PFSK-1 (cell line): ENCODE data around the gene EPB42.

Experiments
- FOXP2 ChIP-seq: optimal IDR thresholded peaks from 2 replicates; pipeline ENCODE3; 2011; ENCODE audit warnings: borderline replicate concordance, control low read depth, inconsistent platforms; ENCODE audit not compliant: insufficient read depth; ENCODE audit errors: extremely low read length, extremely low read depth
- POLR2AphosphoS5 ChIP-seq: IDR thresholded peaks from 2 replicates; pipeline ENCODE4 v1.6.1; 2012; ENCODE audit warnings: low read depth, mild to moderate bottlenecking, control low read depth, low read length, moderate library complexity
- SIN3A ChIP-seq: IDR thresholded peaks from 2 replicates; pipeline ENCODE4 v1.6.1; 2012; ENCODE audit warnings: mild to moderate bottlenecking, low read length, moderate library complexity, borderline replicate concordance; ENCODE audit not compliant: insufficient read depth
- TAF1 ChIP-seq: IDR thresholded peaks from 2 replicates; pipeline ENCODE4 v1.6.1; 2012; ENCODE audit warnings: low read length, control low read depth, borderline replicate concordance; ENCODE audit not compliant: insufficient read depth
- TF ChIP-seq, protein P1 (sequence below), 2 experiments: IDR thresholded peaks; 2 replicates each; pipeline versions ENCODE4 v1.6.1 to v1.8.0; 2011 to 2012; ENCODE audit warnings: low read depth in 2 of 2, low read length in 2 of 2, control low read depth in 1 of 2, inconsistent platforms in 1 of 2, mild to moderate bottlenecking in 1 of 2, moderate library complexity in 1 of 2; ENCODE audit not compliant: insufficient read depth in 1 of 2

The EPB42 gene

DNA sequence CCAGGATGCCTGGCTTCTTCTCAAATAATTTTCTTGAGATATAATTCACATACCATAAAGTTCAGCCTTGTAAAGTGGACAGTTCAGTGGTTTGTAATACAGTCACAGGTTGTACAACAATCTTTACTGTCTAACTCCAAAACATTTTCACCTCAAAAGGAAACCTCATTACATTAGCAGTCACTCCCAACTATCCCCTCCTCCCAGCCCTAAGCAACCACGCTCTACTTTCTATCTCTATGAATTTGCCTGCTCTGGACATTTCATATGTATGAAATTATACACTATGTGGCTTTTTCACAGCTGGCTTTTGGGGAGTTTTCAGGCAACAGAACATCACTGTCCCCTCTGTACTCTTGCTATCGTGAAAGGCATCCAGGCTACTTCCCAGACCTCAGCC lies 28.4 kb upstream of the EPB42 start:
- TF ChIP-seq, protein P1, sequence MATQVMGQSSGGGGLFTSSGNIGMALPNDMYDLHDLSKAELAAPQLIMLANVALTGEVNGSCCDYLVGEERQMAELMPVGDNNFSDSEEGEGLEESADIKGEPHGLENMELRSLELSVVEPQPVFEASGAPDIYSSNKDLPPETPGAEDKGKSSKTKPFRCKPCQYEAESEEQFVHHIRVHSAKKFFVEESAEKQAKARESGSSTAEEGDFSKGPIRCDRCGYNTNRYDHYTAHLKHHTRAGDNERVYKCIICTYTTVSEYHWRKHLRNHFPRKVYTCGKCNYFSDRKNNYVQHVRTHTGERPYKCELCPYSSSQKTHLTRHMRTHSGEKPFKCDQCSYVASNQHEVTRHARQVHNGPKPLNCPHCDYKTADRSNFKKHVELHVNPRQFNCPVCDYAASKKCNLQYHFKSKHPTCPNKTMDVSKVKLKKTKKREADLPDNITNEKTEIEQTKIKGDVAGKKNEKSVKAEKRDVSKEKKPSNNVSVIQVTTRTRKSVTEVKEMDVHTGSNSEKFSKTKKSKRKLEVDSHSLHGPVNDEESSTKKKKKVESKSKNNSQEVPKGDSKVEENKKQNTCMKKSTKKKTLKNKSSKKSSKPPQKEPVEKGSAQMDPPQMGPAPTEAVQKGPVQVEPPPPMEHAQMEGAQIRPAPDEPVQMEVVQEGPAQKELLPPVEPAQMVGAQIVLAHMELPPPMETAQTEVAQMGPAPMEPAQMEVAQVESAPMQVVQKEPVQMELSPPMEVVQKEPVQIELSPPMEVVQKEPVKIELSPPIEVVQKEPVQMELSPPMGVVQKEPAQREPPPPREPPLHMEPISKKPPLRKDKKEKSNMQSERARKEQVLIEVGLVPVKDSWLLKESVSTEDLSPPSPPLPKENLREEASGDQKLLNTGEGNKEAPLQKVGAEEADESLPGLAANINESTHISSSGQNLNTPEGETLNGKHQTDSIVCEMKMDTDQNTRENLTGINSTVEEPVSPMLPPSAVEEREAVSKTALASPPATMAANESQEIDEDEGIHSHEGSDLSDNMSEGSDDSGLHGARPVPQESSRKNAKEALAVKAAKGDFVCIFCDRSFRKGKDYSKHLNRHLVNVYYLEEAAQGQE (IDR thresholded peaks at IDR 0.05; ENCODE audit: insufficient read depth in 1 of 2, low read depth in 2 of 2, low read length in 2 of 2): no peak
- TF ChIP-seq FOXP2 (no peak), TAF1 (no peak)

DNA sequence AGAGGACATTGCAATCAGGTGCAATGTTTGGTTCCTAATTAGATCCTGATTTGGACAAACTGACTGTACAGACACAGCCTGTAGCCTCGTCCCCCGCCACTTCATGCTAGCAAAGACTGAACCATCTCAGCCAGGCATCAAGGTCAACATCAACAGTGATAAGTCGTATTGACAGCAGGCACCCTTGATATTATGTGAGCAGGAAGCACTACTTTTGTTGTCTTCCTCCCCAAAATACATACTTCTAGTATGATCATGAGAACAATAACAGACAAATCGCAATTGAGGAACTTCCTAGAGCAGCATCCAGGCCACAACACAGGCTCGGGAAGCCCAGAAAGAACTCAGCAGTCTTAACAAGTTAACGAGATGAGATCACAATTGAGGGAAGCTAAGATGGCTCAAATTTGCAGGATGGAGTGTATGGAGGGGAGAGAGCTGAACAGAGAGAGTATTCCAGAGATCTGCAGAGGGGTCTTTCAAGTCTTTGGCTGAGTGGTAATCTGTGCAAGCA lies 25.5 kb upstream of the EPB42 start:
- TF ChIP-seq POLR2AphosphoS5 (no peak), SIN3A (no peak), FOXP2 (no peak), TAF1 (no peak)
- TF ChIP-seq, protein P1 (IDR thresholded peaks at IDR 0.05; ENCODE audit: insufficient read depth in 1 of 2, low read depth in 2 of 2, low read length in 2 of 2): no peak

DNA sequence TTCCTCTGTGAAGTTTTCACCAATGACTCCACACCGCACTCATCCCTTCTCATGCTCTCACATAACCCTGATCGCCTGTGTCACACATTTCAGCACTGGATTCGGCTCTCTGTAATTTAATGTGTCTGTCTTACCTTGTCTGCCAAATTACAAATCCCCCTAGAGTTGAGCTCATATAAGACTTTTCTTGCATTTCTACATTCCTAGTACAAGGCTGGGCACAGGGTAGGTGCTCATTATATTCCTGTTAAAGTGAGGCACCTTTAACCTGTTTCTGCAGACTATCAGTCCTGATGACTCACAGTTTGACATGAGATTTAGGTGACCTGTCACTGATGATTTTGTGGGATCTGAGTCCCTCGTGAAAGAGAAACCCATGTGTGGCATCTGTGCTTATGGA lies 23.3 kb upstream of the EPB42 start:
- TF ChIP-seq SIN3A (no peak), TAF1 (no peak), FOXP2 (no peak), POLR2AphosphoS5 (no peak)
- TF ChIP-seq, protein P1 (IDR thresholded peaks at IDR 0.05; ENCODE audit: insufficient read depth in 1 of 2, low read depth in 2 of 2, low read length in 2 of 2): no peak

DNA sequence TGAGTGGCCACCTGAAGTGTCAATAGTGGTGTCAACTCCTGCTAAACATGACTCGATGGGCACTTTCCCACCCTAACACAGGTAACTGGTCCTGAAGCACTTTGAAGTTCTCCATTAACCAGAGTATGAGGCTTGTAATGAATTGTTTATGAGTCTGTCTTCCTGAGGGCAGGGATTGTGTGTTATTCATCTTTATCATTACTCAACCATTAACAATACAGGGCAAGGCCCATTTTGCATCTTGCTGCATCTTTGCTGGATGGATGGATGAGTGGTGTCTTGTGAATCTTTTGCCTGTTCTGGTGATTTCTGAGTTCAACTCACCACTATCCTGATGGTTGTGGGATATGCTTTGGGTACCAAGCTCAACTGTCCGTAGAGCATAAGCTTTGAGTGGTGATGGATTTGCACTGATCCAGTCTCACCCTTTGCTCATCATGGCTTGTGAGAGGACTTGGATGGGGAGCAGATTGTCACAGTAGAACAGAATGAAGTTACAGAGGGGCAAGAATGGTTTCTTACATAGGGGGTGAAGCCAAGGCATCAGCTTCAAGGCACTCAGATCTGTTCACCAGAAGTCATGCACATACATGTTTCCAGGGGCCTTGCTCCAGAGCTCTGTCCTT lies 22.3 kb upstream of the EPB42 start:
- TF ChIP-seq SIN3A (no peak), FOXP2 (no peak), POLR2AphosphoS5 (no peak), TAF1 (no peak)
- TF ChIP-seq, protein P1 (IDR thresholded peaks at IDR 0.05; ENCODE audit: insufficient read depth in 1 of 2, low read depth in 2 of 2, low read length in 2 of 2): no peak
